GM11168 (cell line): ENCODE measurements around the gene RTF2.

ENCODE experiments used
- in situ Hi-C: fragments of 300-500 bp; cut with MboI; formaldehyde crosslinking; loops from one replicate; pipeline ENCODE4 v1.12.0; 2022; ENCODE audit warnings: low sequenced_read_pairs; ENCODE audit not compliant: unreplicated experiment

Gene RTF2

DNA sequence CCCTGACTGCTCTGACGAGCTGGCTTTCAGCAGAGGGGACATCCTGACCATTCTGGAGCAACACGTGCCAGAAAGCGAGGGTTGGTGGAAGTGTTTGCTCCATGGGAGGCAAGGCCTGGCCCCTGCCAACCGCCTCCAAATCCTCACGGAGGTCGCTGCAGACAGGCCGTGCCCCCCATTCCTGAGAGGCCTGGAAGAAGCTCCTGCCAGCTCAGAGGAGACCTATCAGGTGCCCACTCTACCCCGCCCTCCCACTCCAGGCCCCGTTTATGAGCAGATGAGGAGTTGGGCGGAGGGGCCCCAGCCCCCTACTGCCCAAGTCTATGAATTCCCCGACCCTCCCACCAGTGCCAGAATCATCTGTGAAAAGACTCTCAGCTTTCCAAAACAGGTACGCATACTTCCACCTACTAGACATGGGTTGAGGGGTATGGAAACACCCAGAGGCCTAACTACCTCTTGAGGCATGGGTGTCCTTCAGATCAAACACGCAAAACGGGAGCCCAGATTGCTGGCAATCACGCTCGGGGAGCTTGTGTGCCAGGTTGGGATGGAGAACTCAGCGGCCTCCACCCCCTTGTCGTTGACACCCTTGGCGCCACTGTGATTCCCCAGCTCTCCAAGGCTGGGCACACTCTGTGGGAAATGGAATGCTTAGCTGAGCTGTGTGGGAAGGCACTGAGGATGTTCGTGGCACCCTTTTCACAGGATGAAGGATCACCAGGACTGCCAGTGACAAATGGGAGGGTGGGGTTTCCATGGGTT is 31.0 kb upstream of the RTF2 start:
- in situ Hi-C loops, result no loop called here

DNA sequence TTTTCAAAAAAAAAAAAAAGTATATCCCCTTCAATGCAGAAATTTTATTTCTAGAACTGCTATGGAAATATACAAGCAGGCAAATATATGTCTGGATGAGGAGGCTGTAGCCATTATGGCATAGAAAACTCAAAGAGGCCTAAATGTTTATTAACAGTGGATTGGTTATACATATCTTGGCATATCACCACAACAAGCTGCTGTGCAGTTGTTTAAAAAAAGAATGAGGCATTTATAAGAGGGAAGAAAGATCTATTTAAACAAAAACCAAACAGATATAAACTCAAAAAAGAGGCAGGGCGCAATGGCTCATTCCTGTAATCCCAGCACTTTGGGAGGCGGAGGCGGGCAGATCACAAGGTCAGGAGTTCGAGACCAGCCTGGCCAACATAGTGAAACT is 30.1 kb upstream of the RTF2 start:
- in situ Hi-C loops, result no loop called here

DNA sequence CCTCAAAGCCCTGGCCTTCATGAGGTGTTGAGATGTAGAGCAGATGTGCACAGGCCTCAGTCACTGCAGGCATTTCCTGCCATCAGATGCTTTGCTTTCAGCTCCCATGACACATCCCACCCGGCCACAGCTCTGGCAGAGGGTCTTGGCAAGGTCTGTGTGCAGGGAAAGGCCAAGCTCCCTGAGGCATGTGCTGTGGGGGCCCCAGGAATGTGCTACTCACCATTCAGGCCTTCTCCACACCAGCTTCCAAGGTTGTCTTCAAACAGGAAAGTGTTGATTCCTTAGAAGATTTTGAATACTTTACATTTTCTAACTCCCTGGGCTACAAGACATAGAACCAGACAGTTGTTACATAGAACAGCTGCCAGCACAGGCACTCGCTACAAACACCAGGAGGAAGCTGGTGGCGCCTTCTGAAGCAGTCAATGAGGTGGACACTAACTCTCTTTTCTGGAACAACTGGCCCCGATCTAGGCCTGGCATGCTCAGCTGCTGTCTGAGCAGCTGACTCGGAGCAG is 28.6 kb upstream of the RTF2 start:
- in situ Hi-C loops, result no loop called here

DNA sequence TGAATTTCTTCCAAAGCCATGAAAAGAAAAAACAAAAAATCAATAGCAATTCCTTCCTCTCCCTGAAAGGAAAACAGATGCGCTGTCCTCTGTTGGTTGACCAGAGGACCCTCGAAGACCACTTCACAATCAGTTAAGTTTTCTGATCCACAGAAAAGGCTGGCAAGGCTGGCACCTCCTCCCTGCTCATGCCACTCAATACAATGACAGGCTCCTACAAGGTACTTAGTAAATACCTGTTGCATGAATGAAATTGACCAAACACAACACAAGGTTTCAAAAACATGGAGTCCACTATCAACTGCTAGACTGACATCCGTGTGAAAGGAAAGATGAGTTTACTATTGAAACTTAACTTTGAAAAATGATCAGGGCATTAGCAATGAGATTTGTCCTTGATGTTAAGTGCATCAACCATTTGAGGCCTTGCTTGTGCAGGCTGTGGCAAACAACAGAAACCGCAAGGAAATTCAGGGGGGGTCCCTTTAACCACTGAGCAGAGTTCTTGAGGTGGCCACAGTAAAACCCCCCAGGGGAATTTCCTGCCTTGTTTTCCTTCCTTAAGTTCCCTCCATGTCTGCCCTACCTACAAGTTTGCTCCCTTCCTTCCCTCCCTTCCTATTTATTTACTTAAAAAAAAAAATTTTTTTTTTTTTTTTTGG is 27.9 kb upstream of the RTF2 start:
- in situ Hi-C loops, result no loop called here

DNA sequence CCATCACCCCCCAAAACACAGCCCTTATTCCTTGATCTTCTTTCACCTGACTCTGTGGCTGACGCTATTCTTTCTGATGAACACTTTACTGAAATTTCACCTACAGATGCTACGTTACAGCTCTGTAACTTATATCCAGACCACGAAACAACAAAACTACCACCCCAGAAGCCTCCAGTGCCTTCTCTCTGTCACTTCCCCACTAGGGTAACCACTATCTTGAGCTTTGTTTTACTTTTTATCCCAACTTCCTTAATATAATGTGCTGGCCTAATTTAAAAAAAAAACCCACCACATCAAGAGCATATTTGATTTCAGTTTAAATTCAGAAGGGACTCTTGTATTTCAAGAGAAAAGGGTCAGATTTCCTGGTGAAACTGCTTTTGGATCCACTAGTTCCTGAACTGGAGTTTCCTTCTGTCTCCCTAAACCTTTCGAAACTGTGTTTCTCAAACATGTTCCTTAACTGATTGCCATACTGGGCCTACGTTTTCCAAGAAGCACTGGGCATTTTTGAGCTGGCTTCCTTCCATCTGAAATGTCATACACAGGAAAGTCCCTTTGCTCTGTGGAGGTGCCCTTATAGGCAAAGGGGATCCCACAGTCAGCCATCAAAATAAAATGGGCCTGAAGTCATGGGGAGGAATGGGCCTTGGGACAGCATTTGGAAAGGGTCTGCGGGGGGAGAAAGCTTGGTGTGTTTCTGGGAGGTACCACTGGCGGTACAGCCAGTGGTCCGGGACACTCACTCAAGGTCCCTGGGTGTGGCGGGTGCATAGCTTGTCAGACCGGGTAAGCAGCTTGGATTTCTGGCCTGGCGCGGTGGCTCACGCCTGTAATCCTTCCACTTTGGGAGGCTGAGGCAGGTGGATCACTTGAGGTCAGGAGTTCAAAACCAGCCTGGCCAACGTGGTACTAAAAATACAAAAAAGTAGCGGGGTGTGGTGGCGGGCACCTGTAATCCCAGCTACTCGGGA is 25.8 kb upstream of the RTF2 start:
- in situ Hi-C loops, result no loop called here

DNA sequence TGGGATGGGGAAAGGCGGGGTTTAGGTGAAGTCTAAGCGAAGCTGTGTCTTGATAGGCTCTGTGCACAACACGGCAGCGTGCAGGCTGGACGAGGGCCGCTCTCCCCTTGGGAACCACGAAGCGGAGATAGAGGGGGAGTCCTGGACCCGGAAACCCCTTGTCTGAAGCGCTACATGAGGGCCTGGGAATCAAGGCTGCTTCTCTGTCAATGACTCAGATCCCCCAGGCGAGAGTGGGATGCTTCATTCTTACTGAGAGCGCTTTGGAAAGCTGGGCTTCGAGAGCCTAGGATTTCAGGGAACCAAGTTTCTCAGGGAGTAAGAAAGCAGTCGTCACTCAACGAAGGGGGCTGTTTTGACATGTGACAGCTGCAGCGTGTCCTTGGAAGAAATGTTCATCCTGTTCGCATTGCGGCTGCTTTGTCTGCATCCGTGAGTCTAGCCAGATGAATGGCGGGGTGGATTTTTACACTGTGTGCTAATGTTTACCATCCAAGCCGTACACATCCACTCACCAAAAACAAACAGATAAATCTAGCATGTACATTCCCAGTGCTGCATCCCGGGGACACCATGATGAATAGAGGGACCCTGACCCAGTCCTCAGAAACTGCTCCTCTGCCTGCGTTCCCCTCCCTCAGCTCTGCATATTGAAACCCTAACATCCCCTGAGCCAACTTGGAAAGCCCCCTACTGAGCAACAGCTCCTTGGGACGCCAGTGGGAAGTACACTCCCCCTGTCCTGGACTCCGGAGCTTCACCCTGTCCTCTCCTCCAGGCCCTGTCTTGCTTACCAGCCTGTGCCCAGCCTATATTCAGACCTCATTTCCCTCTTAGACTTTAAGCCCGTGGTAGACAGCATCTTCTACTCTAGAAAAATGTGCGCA is 24.5 kb upstream of the RTF2 start:
- in situ Hi-C loops, result no loop called here

DNA sequence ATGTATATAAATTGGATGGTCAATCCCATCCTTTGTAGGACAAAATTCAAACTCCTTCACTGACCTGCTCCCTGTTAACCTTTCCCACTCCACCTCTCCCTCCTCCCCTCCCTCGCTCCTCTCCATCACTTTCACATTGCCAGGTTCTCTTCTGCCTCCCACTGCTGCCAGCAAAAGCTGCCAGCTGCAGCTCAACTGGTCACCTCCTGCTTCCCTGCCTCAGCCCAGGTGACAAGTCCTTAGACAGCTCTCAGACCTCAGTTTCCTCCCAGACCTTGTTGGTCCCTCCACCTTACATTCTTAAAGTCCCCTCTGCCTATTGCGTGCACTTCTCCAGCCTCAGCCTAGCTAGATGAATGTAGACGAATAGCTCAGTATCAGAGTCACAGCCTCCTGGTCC is 23.3 kb upstream of the RTF2 start:
- in situ Hi-C loops, result no loop called here

DNA sequence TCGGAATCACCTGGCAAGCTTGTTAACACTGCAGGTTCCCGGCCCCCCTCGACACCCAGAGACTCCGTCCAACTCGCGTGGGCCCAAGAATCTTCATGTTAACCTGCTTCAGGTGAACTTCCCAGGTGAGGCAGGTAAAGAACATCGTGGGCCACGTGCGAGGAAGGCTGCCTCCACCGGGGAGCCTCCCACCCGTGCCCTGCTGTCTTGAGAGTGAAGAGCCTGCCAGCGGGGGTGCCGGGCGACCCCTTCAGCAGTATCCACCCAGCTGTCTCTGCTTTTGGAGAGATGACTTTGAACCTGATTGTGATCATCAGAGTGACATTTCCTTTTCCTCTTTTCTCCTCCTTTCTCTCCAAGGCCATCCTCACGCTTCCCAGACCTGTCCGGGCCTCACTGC is 22.9 kb upstream of the RTF2 start:
- in situ Hi-C loops, result no loop called here

DNA sequence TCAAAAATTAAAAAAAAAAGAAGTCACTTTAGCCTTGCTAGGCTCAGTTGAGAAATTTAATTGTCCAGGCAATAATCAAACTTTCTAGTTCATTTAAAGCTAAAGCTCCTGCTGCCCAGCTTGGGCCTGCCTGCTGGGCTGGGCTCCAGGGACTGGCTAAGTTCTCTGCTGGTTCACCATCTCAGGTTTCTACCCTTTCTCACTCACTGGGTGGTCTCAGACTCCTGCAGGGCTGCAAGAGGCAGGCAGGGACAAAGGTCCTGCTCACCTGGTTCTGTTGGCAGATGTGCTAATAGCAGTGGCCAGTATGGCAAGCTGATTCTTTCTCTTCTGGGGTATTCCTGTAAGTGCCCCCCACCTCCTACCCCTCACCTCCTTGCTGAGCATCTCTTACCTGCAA is 21.2 kb upstream of the RTF2 start:
- in situ Hi-C loops, result no loop called here

DNA sequence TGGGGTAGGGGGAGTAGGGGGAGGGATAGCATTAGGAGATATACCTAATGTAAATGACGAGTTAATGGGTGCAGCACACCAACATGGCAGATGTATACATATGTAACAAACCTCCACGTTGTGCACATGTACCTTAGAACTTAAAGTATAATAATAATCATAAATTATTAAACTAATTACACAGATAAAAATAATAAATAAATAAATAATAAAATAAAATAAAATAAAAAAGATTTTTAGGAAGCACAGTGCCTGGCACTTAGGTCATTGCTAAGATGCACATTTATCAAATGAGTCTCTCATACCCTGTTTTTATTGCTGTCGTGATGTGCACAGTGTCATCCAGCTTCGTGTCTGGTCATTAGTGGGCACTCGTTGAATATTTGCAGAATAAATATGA is 19.0 kb upstream of the RTF2 start:
- in situ Hi-C loops, result no loop called here

DNA sequence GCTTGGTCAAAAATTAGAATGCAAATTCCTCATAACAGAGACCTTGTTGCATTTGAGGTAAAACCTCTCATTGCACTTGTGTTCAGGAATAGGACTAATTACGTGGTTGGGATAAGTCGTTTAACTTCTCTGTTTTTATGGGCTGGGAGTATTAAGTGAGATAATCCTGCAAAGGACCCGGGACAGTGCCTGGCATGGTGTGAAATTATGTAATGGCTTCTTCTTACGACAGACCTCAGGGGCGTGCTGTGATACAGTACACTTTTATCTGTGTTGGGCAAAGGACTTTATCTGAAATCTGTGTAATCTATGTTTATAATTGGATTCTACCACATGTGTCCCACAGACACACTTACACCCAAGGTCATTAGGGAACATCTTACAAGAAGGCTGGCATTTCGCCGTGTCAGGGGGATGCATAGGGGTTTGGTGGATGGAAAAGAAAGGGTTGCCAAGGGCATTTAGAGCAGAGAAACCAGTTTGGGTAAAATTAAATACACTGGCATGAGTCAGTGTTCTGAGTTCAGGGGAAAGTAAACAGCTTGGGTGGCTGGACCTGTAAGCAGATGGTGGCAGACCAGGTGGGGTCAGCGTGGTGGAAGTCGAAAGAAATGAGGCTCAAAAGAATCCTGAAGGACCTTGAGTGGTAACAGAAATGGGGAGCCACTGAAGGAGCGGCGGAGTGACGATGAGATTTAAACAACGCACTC is 17.2 kb upstream of the RTF2 start:
- in situ Hi-C loops, result no loop called here

DNA sequence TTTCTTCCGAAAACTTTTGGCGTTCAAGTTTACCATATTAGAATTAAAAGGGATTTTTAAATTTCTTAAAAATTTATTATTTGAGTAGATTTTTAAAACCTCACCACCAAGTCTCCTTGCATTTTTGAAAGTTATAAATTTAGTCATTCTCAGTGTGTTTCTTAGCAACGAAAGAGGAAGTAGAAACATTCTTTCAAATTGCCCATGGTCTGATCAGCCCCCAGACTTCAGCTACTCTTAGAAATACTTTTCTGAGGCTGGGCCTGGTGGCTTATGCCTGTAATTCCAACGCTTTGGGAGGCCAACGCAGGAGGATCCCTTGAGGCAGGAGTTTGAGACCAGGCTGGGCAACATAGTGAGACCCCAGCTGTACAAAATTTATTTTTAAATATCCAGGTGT is 15.1 kb upstream of the RTF2 start:
- in situ Hi-C loops, result no loop called here

DNA sequence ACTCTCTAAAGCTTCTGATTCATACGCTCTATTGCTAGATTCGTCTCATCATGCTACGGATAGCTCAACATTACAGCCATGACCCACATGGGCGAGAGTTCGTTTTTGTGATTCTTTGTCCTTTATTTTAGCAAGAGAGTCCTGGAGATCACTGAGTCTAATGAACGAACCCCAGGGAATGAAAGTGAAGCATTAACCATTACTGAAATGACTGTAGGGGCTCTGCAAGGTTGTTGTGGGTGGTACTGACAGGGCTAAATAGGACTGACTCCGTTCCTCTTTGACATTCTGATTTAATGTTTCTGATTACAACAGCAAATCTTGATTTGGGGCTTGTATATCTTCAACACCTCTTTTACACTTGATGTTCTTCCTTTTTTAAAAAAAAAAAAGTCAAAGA is 13.7 kb upstream of the RTF2 start:
- in situ Hi-C loops, result no loop called here

DNA sequence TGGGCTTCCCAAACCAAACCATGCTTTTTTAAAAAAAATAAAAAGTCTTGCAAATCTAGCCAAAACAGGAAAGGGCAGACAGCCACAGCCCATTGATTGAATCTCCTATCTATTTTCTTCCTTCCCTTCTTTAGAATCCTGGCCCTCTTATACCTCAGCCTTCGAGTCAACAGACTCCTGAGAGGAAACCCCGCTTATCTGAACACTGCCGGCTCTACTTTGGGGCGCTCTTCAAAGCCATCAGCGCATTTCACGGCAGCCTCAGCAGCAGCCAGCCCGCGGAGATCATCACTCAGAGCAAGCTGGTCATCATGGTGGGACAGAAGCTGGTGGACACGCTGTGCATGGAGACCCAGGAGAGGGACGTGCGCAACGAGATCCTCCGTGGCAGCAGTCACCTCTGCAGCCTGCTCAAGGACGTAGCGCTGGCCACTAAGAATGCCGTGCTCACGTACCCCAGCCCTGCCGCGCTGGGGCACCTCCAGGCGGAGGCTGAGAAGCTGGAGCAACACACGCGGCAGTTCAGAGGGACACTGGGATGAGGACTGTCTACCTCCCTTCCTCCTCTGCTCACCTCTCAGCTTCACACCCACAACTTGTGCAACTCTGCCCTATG is 10.1 kb upstream of the RTF2 start:
- in situ Hi-C loops, result no loop called here

DNA sequence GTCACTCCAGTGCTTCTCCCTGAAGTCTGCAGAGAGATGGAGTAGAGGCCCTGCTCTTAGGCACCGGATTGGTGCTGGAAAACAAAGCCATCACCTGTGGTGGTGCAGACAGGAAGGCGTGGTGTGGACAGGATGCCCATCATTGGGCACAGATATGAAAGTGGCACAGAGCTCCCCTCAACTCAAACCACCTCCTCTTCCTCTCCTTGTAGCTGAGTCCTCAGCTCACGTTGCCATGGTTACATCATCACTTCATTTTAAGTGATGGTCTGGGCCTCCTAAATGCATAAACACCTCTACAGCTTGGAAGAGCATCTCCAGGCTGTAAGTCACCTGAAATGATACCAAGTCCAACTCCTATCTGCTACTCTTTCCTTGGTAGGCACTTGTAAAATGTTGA is 8.0 kb upstream of the RTF2 start:
- in situ Hi-C loops, result no loop called here

DNA sequence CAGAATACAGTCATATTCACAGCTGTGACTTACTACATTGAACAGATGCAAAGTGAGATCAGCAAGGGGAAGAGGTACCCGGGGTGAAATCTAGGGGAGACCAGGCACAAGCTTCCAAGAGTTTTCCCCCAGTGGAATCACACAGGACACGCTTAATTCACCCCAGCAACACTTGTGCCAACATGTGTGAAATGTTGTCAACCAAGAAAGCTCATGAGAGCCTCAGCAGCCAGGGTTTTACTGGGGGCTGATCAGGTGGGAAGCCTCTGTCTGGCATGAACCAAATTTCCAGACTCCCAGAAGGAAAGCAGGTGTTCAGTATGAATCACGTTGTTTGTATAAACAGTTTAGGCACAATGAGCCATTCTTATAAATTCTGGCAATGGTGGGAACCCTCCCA is 6.9 kb upstream of the RTF2 start:
- in situ Hi-C loops, result no loop called here

DNA sequence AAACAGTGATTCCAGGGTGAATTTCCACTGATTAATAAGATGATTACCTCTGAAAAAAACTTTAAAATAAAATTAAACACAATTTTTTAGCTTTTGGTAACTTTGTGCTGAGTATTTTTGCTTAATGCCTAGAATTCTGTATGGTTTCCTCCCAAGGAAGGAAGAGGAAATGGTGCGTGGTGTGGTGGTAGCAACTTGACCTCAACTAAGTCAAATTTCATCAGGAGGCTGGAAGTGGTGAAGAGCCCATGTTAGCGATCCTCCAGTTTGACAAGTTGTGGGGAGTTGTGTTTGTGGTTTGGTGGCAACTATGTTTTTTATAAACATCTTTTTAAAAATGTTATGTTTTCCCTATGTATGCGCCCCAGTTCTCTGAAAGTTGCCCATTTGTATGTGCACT is 5.0 kb upstream of the RTF2 start:
- in situ Hi-C loops, result no loop called here

DNA sequence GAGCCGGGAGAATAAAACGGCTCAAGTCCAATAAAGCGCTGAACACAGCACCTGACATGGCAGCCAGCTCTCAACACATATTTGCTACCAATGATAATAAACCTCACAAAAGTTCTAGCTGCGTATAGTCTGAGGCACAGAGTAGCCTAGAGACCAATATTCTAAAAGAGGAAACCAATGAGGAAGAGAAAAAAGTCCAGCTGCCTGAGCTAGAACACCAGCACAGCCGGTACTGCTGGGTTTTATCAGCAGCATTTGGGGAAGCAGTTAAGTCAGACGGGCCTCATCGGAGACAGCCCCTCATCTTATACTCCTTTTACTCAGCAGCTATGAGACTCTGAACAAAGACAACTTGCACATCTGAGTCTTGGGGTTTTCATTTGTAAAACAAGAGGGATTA is 2.4 kb upstream of the RTF2 start:
- in situ Hi-C loops, result no loop called here

DNA sequence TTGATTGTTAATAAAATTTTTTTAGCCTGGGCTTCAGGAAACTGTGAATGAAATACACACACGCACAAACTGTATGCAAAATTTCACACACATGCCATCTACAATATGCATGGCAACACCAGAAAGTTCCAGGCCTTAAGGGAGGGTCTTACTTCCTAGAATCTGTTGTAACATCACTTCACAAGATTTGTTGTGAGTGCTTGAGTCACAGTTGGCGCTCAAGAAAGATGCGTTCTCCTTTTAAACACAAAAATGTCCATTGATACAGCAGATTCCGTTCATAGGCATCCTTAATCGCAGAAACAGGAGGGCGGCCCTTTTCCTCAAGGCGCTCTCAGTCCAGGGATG is 485 bp upstream of the RTF2 start:
- in situ Hi-C loops, result no loop called here
